H1 (cell line): ENCODE measurements around the gene SLIT3.

Experiments used
- POLR2AphosphoS5 ChIP-seq: IDR thresholded peaks from 2 replicates; pipeline ENCODE4 v1.6.1; 2011; ENCODE audit warnings: low read depth, low read length
- RNF2 ChIP-seq: fragments of 200-900, 300-1000 bp; sonication (generic); IDR thresholded peaks from 2 replicates; pipeline ENCODE4 v1.7.1; 2016; ENCODE audit warnings: borderline replicate concordance, low read depth, mild to moderate bottlenecking, antibody characterized with exemption, low read length; ENCODE audit not compliant: poor library complexity, severe bottlenecking; ENCODE audit errors: missing control alignments
- TAF1 ChIP-seq: IDR thresholded peaks from 2 replicates; pipeline ENCODE4 v1.6.1; 2011; ENCODE audit warnings: mild to moderate bottlenecking, low read depth, low read length

DNA sequence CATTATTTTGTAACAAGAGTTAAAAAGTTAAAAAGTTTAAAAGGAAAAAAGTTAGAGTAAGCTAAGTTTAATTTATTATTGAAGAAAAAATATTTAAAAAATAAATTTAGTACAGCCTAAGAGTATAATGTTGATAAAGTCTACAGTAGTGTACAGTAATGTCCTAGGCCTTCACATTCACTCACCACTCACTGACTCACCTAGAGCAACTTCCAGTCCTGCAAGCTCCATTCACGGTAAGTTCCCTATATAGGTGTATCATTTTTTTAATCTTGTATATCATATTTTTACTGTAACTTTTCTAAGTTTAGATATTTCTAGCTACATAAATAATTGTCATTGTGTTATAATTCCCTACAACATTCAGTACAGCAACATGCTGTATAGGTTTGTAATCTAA, 652.4 kb downstream of the SLIT3 start:
- TF ChIP-seq TAF1 (no peak), POLR2AphosphoS5 (no peak), RNF2 (no peak)
